SJCRH30 (cell line): ENCODE data around the gene ANKRD13B. TPM values are rescaled to one million over a fixed set of nuclear protein-coding genes. Genes with fewer than 3 reads are reported as not detected.
"Not testable (repeated sequence)": the region's sequence is repeated elsewhere in the genome, so short reads cannot be mapped to it uniquely, and the experiment has no call there.

Experiments used
- DNase-seq, 2 experiments: peaks; one replicate each; pipeline ENCODE4 v3.0.0-alpha.2; 2015 to 2020
- H3K27ac ChIP-seq: fragments of 250-450 bp; sonication (Bioruptor Pico); 2 replicates; pipeline ENCODE4 v1.5.1; 2020; ENCODE audit warnings: mild to moderate bottlenecking, moderate library complexity
- H3K27me3 ChIP-seq: fragments of 250-450 bp; sonication (Bioruptor Pico); 2 replicates; pipeline ENCODE4 v1.5.1; 2020; ENCODE audit warnings: mild to moderate bottlenecking, moderate library complexity
- H3K36me3 ChIP-seq: fragments of 250-450 bp; sonication (Bioruptor Pico); 2 replicates; pipeline ENCODE4 v1.5.1; 2020; ENCODE audit warnings: mild to moderate bottlenecking, moderate library complexity
- H3K4me1 ChIP-seq: fragments of 250-450 bp; sonication (Bioruptor Pico); 2 replicates; pipeline ENCODE4 v1.5.1; 2020; ENCODE audit warnings: mild to moderate bottlenecking, moderate library complexity
- H3K4me3 ChIP-seq: fragments of 250-450 bp; sonication (Bioruptor Pico); 2 replicates; pipeline ENCODE4 v1.5.1; 2020; ENCODE audit warnings: mild to moderate bottlenecking, moderate library complexity
- H3K9me3 ChIP-seq: fragments of 250-450 bp; sonication (Bioruptor Pico); replicated peaks from 2 replicates; pipeline ENCODE4 v1.5.1; 2020; ENCODE audit warnings: mild to moderate bottlenecking, moderate library complexity
- total RNA-seq: library from RNA; depleted of rRNA; stranded (reverse); fragments of >200 nt; shearing (Covaris generic); gene quantifications from 2 replicates; pipeline ENCODE4 v1.2.3, GENCODE V29; 2014; rRNA removed

Gene ANKRD13B
- 18.1 and 19.2 TPM in 2 replicates for total RNA-seq

DNA sequence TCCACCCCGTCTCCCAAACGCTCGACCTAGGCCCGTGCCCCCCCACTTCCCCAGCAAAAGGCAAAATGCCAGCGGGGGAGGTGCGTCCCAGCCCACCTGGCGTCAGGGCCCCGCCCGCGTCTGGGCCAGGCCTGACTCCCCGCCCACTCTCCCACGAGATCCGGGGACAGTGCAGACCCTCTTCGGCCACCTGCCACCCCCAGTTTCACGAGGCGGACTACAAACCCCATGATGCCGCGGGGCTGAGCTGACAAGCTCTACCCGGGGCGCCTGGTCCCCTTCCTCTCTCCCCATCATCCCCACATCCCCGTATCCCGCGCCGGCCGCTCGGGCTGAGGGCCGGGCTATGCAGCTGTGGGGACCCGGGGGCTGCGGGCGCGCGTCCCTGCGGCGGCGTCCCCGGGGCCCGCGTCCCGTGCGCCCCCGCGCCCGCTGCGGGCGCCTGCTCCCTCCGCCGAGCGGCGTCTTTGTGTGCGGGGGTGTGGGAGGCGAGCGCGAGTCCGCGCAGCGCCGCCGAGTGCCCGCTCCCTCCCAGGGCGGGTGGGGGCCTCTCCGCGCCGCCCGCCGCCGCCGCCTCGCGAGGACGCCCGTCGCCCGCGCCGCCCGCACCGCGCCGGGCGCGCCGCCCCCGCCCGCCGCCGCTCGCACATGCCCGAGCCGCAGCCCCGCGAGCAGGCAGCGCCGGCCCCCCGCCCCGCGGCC is at the start of gene ANKRD13B:
ANKRD13B (plus strand) TSS at position 283 of the 702 bp plus-strand sequence. CDS start 490 bp downstream, outside the sequence.
- peak; percentile 78 to 81 for DNase-seq
- Histone ChIP-seq H3K36me3 (no peaks in the 10 kb centered on the region), H3K4me3 (peak within 1 kb of the TSS; percentile 70), H3K27me3 (no peaks in the 10 kb centered on the region), H3K4me1 (peaks cover 18% of the 10 kb centered on the region; the same call in 1 of the 2 replicates), H3K27ac (peak within 1 kb of the TSS; percentile 14; the same call in 1 of the 2 replicates), H3K9me3 (no peaks in the 10 kb centered on the region)

DNA sequence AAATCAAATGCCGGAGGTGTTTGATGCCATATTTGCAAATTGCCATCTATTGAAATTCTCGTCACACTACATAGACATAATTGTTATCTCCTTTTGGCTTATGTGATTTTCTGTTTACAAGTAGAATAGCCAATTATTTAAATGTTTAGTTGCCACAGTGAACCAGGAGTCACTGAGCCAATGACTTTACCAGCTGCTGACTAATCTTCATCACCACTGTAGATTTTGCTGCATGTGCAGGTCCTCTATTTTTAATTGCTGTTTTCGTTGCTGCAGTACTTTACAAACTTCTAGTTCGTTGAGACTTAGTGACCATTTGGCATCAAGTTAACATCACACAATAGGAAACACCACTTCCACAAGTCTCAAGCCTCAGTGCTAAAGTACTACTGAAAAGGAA is 48.9 kb upstream of the ANKRD13B start:
- Histone ChIP-seq H3K36me3 (peaks cover 37% of the 10 kb centered on the region), H3K27me3 (no peaks in the 10 kb centered on the region), H3K27ac (no peak overlapping the region), H3K4me3 (no peak overlapping the region), H3K4me1 (peaks cover 14% of the 10 kb centered on the region), H3K9me3 (no peaks in the 10 kb centered on the region)
- DNase-seq, result no peak

DNA sequence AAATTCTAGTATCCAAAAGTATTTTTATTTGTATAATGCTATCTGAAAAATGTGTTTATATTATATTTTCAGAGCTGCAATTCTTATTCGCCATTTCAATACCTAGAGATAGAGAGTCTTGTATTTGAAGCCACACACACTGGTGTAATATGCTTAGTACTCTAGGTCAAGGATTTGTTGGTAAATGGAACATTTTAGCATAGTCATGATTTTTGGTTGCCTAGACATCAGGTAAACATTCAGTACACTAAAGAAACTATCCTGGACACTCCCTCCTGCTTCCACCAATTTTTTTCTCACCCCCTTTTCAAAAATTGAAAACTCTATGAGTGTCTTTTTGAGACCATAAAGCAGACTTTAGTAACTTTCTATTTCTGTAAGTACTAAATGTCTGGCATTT is 46.8 kb upstream of the ANKRD13B start:
- Histone ChIP-seq H3K27ac (no peak overlapping the region), H3K9me3 (no peaks in the 10 kb centered on the region), H3K36me3 (peaks cover 31% of the 10 kb centered on the region), H3K4me3 (no peak overlapping the region), H3K4me1 (peaks cover 29% of the 10 kb centered on the region), H3K27me3 (no peaks in the 10 kb centered on the region)
- no peak for DNase-seq

DNA sequence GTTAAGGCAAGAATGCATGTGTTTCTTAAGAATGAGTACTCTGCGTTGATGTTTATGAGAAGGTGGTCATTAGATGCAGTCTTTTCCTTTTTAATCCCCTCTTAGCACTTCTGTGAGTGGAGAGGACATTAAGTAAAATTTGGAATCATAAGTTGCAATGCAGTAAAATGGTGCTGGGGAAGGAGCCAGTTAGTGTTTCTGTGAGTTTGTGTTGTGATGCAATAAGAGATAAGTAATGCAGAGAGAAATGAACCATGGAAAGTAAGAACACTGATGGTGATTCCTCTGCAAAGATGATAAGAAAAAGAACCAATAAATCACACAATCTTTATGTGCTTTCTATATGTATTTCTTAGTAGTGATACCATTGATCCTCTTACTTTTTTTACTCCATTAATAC is 46.1 kb upstream of the ANKRD13B start:
- peaks cover 24% of the 10 kb centered on the region for H3K36me3 ChIP-seq
- DNase-seq, result no peak

DNA sequence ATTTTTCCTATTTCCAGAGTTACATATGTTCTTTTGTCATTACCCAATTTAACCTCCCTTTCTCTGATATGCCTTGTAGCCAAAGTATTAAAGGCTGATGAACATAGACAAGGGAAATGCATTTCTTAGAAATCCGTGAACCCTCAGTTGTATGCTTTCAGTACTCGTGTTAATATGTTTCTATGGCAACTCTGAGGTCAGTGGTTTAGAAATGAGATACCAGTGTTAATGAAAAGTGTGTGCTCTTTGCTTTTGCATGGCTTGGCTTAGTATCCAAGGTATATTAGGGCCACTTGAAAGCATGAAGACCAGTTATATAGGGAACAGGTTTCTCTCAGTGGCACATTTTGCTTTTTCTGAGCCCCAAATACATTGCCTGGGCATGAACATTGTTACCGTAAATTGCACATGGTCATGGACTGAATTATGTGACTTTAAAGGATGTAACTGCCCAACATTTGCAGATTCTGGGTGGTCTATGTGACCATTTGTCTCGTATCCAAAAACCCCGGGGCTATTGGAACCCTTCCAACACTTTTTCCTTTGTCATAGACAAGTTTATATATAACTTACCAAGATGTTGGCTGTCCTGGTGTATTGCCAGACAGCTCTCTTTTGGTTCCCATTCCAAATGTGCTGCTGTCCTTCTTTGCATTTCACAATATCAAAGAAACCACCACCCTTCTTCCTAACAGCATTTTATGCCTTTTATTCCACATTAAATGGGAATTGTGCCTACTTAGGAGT is 43.6 kb upstream of the ANKRD13B start:
- H3K27ac ChIP-seq, result peak overlapping the region; percentile 53
- peak; percentile 96 to 99 for DNase-seq

More for the DNA sequence above, 46.1 kb upstream of the ANKRD13B start:
- Histone ChIP-seq H3K9me3 (no peaks in the 10 kb centered on the region), H3K4me1 (peaks cover 29% of the 10 kb centered on the region), H3K27me3 (no peaks in the 10 kb centered on the region), H3K4me3 (no peak overlapping the region), H3K27ac (no peak overlapping the region)

DNA sequence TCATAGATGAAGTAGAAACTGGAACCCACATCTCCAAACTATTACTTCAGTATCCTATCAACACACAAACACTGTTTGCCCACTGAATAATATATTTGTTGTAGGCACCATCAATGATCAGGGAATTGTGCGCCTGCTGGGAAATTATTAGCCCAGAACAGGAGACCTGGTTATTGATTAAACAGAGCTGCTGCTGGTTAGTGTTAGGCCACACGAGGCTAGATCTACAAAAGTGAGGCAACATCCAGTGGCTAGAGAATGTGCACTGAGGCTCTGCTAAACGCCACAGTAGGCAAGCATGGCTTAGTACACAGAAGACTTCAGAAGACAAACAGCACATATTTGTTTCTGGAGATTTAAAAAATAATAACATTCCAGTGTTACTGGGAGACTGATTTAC is 37.1 kb upstream of the ANKRD13B start:
- no peak for DNase-seq
- H3K4me3 ChIP-seq, result no peak overlapping the region
- H3K36me3 ChIP-seq, result no peaks in the 10 kb centered on the region

More for the DNA sequence above, 43.6 kb upstream of the ANKRD13B start:
- Histone ChIP-seq H3K27me3 (no peaks in the 10 kb centered on the region), H3K36me3 (no peaks in the 10 kb centered on the region), H3K9me3 (no peaks in the 10 kb centered on the region), H3K4me3 (no peak overlapping the region), H3K4me1 (peaks cover 29% of the 10 kb centered on the region)

DNA sequence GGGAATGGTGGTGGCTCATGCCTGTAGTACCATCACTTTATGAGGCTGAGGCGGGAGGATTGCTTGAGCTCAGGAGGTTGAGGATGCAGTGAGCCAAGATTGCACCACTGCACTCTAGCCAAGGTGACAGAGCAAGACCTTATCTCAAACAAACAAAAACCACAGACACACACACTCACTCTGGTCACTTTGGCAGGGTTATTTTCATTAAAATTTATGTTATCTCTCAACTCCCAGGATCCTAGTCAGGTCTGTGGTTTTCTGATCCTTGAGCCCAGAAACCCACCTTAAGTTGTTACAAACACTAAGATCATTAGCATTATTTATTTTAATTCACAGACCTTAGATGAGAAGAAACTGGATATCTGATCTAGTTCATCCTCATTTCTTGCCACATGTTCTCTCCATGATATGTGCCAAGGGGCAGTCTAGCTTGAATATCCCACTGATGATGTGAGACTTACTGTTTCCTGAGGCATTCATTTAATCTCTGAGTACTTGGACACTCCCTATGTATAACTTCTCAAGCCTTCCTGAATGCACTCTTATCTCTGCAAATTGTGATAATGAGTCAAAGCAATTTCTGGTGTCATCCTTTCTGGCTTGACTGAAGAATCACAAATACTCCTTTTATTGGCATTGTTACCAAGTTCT is 35.7 kb upstream of the ANKRD13B start:
- H3K4me1 ChIP-seq, result no peaks in the 10 kb centered on the region
- DNase-seq, result no peak
- no peaks in the 10 kb centered on the region for H3K9me3 ChIP-seq
- no peaks in the 10 kb centered on the region for H3K36me3 ChIP-seq
- no peak overlapping the region for H3K4me3 ChIP-seq
- H3K27ac ChIP-seq, result no peak overlapping the region
- no peaks in the 10 kb centered on the region for H3K27me3 ChIP-seq

More for the DNA sequence above, 37.1 kb upstream of the ANKRD13B start:
- Histone ChIP-seq H3K27ac (no peak overlapping the region), H3K27me3 (no peaks in the 10 kb centered on the region), H3K4me1 (no peaks in the 10 kb centered on the region; the same call in 1 of the 2 replicates), H3K9me3 (no peaks in the 10 kb centered on the region)

DNA sequence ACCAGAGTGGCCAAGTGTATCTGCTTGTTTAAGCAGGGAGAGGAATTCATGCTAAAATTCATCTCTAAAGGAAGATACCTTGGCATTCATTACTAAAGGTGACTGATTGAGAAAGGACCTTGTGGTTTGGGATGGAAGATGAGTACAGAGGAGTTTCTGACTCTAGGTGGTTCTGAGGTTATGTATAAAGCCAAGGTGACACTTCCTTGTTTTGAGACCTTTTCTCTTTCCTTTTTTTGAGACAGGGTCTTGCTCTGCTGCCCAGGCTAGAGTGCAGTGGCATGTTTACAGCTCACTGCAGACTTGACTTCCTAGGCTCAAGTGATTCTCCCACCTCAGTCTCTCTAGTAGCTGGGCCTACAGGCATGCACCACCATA is 35.2 kb upstream of the ANKRD13B start:
- Histone ChIP-seq H3K27ac (no peak overlapping the region), H3K4me1 (no peaks in the 10 kb centered on the region), H3K9me3 (no peaks in the 10 kb centered on the region), H3K36me3 (no peaks in the 10 kb centered on the region), H3K4me3 (no peak overlapping the region), H3K27me3 (no peaks in the 10 kb centered on the region)
- DNase-seq, result no peak

DNA sequence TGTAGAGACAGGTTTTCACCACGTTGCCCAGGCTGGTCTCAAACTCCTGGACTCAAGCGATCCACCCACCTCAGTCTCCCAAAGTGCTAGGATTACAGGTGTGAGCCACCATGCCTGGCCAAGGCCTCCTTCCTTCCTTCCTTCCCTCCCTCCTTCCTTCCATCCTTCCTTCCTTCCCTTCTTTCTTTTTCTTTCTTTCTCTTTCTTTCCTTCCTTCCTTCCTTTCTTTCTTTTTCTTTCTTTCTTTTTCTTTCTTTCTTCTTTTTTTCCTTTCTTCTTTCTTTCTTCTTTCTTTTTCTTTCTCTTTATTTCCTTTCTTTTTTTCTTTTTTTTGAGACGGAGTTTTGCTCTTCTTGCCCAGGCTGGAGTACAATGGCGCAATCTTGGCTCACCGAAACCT is 34.8 kb upstream of the ANKRD13B start:
- not testable (repeated sequence) for H3K9me3 ChIP-seq, H3K4me3 ChIP-seq, H3K27me3 ChIP-seq, DNase-seq, H3K4me1 ChIP-seq, H3K27ac ChIP-seq, H3K36me3 ChIP-seq

DNA sequence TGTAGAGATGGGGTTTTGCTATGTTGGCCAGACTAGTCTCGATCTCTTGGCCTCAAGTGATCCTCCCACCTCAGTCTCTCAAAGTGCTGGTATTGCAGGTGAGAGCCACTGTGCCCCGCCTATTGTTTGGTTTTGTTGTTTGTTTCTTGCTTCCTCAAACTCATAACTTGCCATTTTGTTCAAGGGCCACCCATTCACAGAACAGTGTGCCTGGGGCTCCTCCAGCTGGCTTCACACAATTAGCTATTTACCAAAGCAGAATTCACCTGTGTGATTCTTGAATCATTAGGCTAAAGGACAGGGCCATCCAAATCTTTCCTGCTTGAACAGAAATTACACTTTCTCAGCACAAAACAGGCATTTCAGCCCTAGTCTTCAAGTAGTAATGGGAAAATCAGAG is 33.3 kb upstream of the ANKRD13B start:
- Histone ChIP-seq H3K27ac (no peak overlapping the region), H3K9me3 (no peaks in the 10 kb centered on the region)

DNA sequence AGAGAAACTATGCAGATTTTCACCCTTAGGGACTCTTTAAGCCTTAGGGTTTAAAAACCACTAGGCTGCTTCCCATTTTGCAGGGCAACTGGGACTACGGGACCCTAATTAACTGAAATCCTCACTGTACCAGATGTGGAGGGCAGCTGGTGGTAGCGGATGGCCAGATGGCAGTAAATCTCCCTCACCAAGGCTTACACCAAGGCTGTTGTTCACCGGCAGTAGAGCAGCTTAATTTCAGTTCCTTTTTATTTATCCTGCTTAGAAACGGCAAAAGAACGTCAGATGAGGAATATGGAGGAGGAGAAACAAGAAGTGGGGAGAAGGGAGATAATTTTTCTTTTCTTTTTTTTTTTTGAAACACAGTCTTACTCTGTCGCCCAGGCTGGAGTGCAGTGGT is 32.6 kb upstream of the ANKRD13B start:
- H3K4me1 ChIP-seq, result peaks cover 11% of the 10 kb centered on the region
- no peak overlapping the region for H3K4me3 ChIP-seq
- H3K27ac ChIP-seq, result no peak overlapping the region
- no peaks in the 10 kb centered on the region for H3K9me3 ChIP-seq
- peak in 1 of 2 experiments; percentile 55 for DNase-seq
- no peaks in the 10 kb centered on the region for H3K27me3 ChIP-seq
- no peaks in the 10 kb centered on the region for H3K36me3 ChIP-seq

More for the DNA sequence above, 33.3 kb upstream of the ANKRD13B start:
- Histone ChIP-seq H3K36me3 (no peaks in the 10 kb centered on the region), H3K4me3 (no peak overlapping the region), H3K4me1 (peaks cover 8% of the 10 kb centered on the region), H3K27me3 (no peaks in the 10 kb centered on the region)
- no peak for DNase-seq

DNA sequence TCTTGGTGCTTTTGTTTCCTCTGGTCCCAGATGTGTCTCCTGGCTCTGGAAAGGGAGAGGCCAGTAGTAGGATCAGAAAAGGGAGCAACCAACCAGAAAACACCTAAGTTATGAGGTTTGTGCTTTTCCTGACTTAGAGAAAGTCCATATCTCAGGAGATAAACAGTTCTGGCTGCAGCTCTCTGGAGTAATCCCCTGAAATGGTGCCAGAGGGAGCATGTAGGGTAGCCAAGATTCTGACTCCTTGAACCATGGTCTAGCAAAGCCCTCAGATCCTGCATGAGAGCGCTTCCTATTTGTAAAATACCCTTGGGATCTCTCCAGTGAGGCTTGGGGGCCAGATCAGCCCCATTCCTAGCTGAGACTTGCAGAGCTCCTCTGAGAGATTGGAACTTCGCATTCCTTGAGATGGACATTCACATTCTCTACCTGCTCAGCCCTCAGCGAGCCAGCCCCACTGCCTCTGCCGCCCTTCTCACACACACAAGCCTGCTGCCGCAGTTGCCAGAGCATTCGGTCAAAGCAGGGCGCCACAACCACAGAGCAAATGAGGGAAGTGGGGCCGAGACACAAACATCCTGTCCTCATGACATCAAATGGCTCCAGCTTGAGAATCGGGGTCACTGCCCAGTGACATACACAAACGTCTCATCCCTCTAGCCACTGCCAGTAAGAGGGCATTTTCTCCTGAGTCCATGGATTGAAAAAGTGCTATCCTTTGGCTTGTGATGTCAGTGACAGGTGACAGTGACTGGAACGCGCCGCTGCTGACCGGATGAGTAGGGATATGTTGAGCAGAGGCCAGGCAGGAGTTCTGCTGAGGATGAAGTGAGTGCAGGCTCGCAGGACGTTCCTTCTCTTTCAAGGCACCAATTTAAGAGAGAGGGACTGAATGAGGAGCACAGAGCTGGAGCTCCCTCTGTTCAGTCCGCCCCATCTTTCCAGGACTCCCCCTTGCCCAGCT is 31.1 kb upstream of the ANKRD13B start:
- Histone ChIP-seq H3K4me1 (peaks cover 11% of the 10 kb centered on the region), H3K9me3 (no peaks in the 10 kb centered on the region), H3K4me3 (no peak overlapping the region), H3K27ac (no peak overlapping the region), H3K36me3 (no peaks in the 10 kb centered on the region), H3K27me3 (no peaks in the 10 kb centered on the region)
- no peak for DNase-seq

DNA sequence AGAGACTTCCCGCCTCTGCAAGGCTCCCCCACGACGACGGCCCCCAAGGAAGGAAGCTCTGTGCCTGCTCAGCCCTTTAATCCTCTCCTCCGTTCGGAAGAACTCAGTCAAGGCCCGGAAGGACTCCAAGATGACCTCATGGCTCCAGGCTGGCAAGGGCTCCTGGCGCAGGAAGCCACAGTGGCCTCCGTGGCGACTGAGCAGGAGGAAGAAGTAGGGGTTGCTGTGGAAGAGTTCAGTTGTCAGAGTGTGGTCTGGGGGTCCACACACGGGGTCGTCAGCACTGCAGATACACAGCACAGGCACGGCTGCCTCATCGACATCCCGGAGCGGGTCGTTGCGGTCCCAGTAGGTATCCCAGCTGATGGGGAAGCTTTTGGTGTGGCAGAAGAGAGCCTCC is 30.3 kb upstream of the ANKRD13B start:
- DNase-seq, result no peak
- Histone ChIP-seq H3K27ac (no peak overlapping the region), H3K4me1 (peaks cover 11% of the 10 kb centered on the region), H3K36me3 (no peaks in the 10 kb centered on the region), H3K4me3 (no peak overlapping the region), H3K9me3 (no peaks in the 10 kb centered on the region), H3K27me3 (no peaks in the 10 kb centered on the region)

DNA sequence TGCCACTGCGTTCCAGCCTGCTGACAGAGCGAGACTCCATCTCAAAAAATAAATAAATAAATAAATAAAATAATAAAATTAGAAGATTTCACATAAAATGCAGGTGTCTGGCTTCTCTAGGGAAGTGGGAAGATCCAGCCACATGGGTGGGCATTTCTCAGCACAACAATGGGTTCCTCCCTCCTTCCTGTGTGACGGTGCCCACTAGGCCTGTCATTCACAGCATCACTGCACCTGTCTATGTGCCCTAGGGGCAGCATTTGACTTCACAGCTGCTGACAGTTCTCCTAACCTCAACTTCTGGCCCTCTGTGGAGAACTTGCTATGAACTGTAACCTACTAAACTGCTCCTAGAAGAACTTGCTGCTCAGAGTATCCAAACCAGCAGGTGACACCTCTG is 29.1 kb upstream of the ANKRD13B start:
- Histone ChIP-seq H3K4me1 (peaks cover 11% of the 10 kb centered on the region), H3K27me3 (no peaks in the 10 kb centered on the region), H3K4me3 (no peak overlapping the region), H3K36me3 (no peaks in the 10 kb centered on the region), H3K27ac (peak overlapping the region; percentile 12; the same call in 1 of the 2 replicates), H3K9me3 (no peaks in the 10 kb centered on the region)
- peak; percentile 90 to 96 for DNase-seq
